OCI-LY7 (cell line): ENCODE measurements around the gene WRAP73. TPM values are rescaled to one million over a fixed set of nuclear protein-coding genes. Genes with fewer than 3 reads are reported as not detected.

ENCODE experiments used
- BruUV-seq: library from RNA; stranded (reverse); fragments of 400-500 nt; replicated peaks from 2 replicates; lab custom pipeline; 2021; lab: Mats Ljungman, UMichigan
- CTCF ChIA-PET: fragments of 300-600 bp; sonication (Branson Sonifier 250); formaldehyde crosslinking; loops from one replicate; lab custom pipeline; 2022; ENCODE audit warnings: antibody characterized with exemption; ENCODE audit not compliant: unreplicated experiment; lab: Charles Lee
- POLR2A ChIA-PET: fragments of 300-600 bp; sonication (Branson Sonifier 250); formaldehyde crosslinking; loops from one replicate; lab custom pipeline; 2022; ENCODE audit warnings: antibody characterized with exemption; lab: Charles Lee
- DNase-seq: peaks from one replicate; pipeline ENCODE4 v3.0.0-alpha.2; 2015; ENCODE audit warnings: low spot score
- H2AFZ ChIP-seq: fragments of 200-600 bp; sonication (generic), shearing (Covaris generic); 2 replicates; pipeline ENCODE4 v1.6.1; 2014; ENCODE audit warnings: mild to moderate bottlenecking, antibody characterized with exemption, low read length, moderate library complexity
- H3K27ac ChIP-seq: fragments of 200-600 bp; sonication (generic); 2 replicates; pipeline ENCODE4 v1.5.1; 2014; ENCODE audit warnings: mixed run types, low read depth, mild to moderate bottlenecking, moderate library complexity, low read length, inconsistent platforms; ENCODE audit not compliant: poor library complexity, severe bottlenecking
- H3K36me3 ChIP-seq: fragments of 200-600 bp; sonication (generic); 2 replicates; pipeline ENCODE4 v1.6.1; 2014; ENCODE audit warnings: mild to moderate bottlenecking, antibody characterized with exemption, low read length, moderate library complexity, mixed read lengths; ENCODE audit not compliant: insufficient read depth
- H3K4me1 ChIP-seq: fragments of 200-600 bp; sonication (generic); 2 replicates; pipeline ENCODE4 v1.5.1; 2014; ENCODE audit warnings: mild to moderate bottlenecking, low read length; ENCODE audit not compliant: insufficient read depth, poor library complexity, severe bottlenecking
- H3K4me2 ChIP-seq: fragments of 200-600 bp; sonication (generic); 2 replicates; pipeline ENCODE4 v1.6.1; 2014; ENCODE audit warnings: mild to moderate bottlenecking, low read length
- H3K4me3 ChIP-seq: fragments of 200-600 bp; sonication (generic); 2 replicates; pipeline ENCODE4 v1.5.1; 2014; ENCODE audit warnings: mild to moderate bottlenecking, low read depth, low read length; ENCODE audit not compliant: poor library complexity, severe bottlenecking
- H3K79me2 ChIP-seq: fragments of 200-600 bp; sonication (generic); 2 replicates; pipeline ENCODE4 v1.6.1; 2016; ENCODE audit warnings: low read depth, mild to moderate bottlenecking, low read length, moderate library complexity, mixed read lengths; ENCODE audit not compliant: insufficient read depth
- H3K9me2 ChIP-seq: fragments of 200-600 bp; sonication (generic); 2 replicates; pipeline ENCODE4 v1.6.1; 2016; ENCODE audit warnings: mild to moderate bottlenecking, low read length, mixed read lengths; ENCODE audit not compliant: insufficient read depth
- H3K9me3 ChIP-seq: fragments of 200-600 bp; sonication (generic); 2 replicates; pipeline ENCODE4 v1.6.1; 2014; ENCODE audit warnings: mild to moderate bottlenecking, mixed run types, low read length, mixed read lengths
- H4K20me1 ChIP-seq: fragments of 200-600 bp; sonication (generic); 2 replicates; pipeline ENCODE4 v1.6.1; 2014; ENCODE audit warnings: mild to moderate bottlenecking, antibody characterized with exemption, low read length, moderate library complexity, mixed read lengths; ENCODE audit not compliant: insufficient read depth
- CTCF ChIP-seq: fragments of 200-600 bp; sonication (generic); conservative IDR thresholded peaks from 2 replicates; pipeline ENCODE4 v1.5.1; 2014; ENCODE audit warnings: mild to moderate bottlenecking, antibody characterized with exemption, low read length, moderate library complexity, mixed read lengths
- EZH2phosphoT487 ChIP-seq: fragments of 200-600 bp; sonication (generic); IDR thresholded peaks from 2 replicates; pipeline ENCODE4 v1.6.1; 2018; ENCODE audit warnings: low read depth, borderline replicate concordance, mild to moderate bottlenecking, mixed run types, antibody characterized with exemption, low read length, moderate library complexity, mixed read lengths
- intact Hi-C: fragments of 100-400 bp; cut with micrococcal nuclease; formaldehyde crosslinking; loops from one replicate; pipeline ENCODE4 v1.10.0; 2022; ENCODE audit not compliant: unreplicated experiment
- total RNA-seq, 2 experiments: library from RNA; depleted of rRNA in 1 of 2; stranded (reverse); fragments of >200 nt in 1 of 2; shearing (Covaris generic) in 1 of 2; gene quantifications; 2 replicates each; pipeline ENCODE4 v1.2.3, GENCODE V29; 2014 to 2022

WRAP73 gene
- total RNA-seq, 2 experiments from 2014 or later: 34.7 to 40.0 TPM

GRCh38 chr1:3609769-3610526 is 40.0 kb downstream of the WRAP73 start:
- DNase-seq: no peak
- no peaks in the 10 kb centered on the region for H4K20me1 ChIP-seq
- H3K36me3 ChIP-seq: no peaks in the 10 kb centered on the region
- H3K9me3 ChIP-seq: no peaks in the 10 kb centered on the region
- BruUV-seq: no TSS peak
- intact Hi-C loops: no loop called here
- H3K4me3 ChIP-seq: no peak overlapping the region
- H3K27ac ChIP-seq: no peak overlapping the region
- no peak overlapping the region for H2AFZ ChIP-seq
- CTCF ChIA-PET: no interaction called here
- TF ChIP-seq CTCF (no peak), EZH2phosphoT487 (no peak)
- H3K9me2 ChIP-seq: no peaks in the 10 kb centered on the region
- H3K4me1 ChIP-seq: no peaks in the 10 kb centered on the region
- H3K4me2 ChIP-seq: no peak overlapping the region
- POLR2A ChIA-PET: no interaction called here
- no peaks in the 10 kb centered on the region for H3K79me2 ChIP-seq

GRCh38 chr1:3609016-3609768 is 40.7 kb downstream of the WRAP73 start:
- no peaks in the 10 kb centered on the region for H3K36me3 ChIP-seq
- no peak overlapping the region for H2AFZ ChIP-seq
- no TSS peak for BruUV-seq
- H3K4me2 ChIP-seq: no peak overlapping the region
- no peaks in the 10 kb centered on the region for H3K9me3 ChIP-seq
- H3K4me3 ChIP-seq: no peak overlapping the region
- H3K27ac ChIP-seq: no peak overlapping the region
- TF ChIP-seq EZH2phosphoT487 (no peak), CTCF (no peak)
- ChIA-PET CTCF (no interaction called here), POLR2A (no interaction called here)
- no peaks in the 10 kb centered on the region for H3K9me2 ChIP-seq
- no peaks in the 10 kb centered on the region for H3K79me2 ChIP-seq
- no peaks in the 10 kb centered on the region for H4K20me1 ChIP-seq
- H3K4me1 ChIP-seq: no peaks in the 10 kb centered on the region
- no peak for DNase-seq
- intact Hi-C loops: no loop called here

GRCh38 chr1:3608154-3608553 is 41.7 kb downstream of the WRAP73 start:
- no peak for DNase-seq
- intact Hi-C loops: no loop called here
- Histone ChIP-seq H3K79me2 (no peaks in the 10 kb centered on the region), H4K20me1 (no peaks in the 10 kb centered on the region), H3K4me1 (no peaks in the 10 kb centered on the region), H3K9me3 (no peaks in the 10 kb centered on the region), H3K4me3 (no peak overlapping the region), H3K27ac (no peak overlapping the region), H3K36me3 (no peaks in the 10 kb centered on the region), H3K9me2 (no peaks in the 10 kb centered on the region), H2AFZ (no peak overlapping the region), H3K4me2 (no peak overlapping the region)
- CTCF ChIA-PET: no interaction called here
- TF ChIP-seq EZH2phosphoT487 (no peak), CTCF (no peak)
- no TSS peak for BruUV-seq
- POLR2A ChIA-PET: no interaction called here
